ENCODE data around the gene VAPA. TPM values are rescaled to one million over a fixed set of nuclear protein-coding genes. Genes with fewer than 3 reads are reported as not detected.
"Not testable (repeated sequence)": the region's sequence is repeated elsewhere in the genome, so short reads cannot be mapped to it uniquely, and the experiment has no call there.

Gene VAPA
- total and polyA plus RNA-seq, 2 donors (not counting 1 experiment from before 2014, with no cell fraction given) = 47.7 to 109 TPM

- no peak for DNase-seq
- WGBS (ENCODE audit: insufficient coverage) = no CpG with 5 or more reads among the region's 1 CpG
- Histone ChIP-seq H3K36me3 (replicated peaks in 1 of 2; ENCODE audit: control extremely low read depth in 1 of 2, control insufficient read depth in 1 of 2, extremely low read depth in 1 of 2, insufficient read depth in 2 of 2, low read length in 1 of 2) (no peaks in the 10 kb centered on the region), H3K4me3 (ENCODE audit: control extremely low read depth in 1 of 5, extremely low read depth in 1 of 5, insufficient read depth in 1 of 5, low read depth in 2 of 5, low read length in 4 of 5) (no peak overlapping the region), H2AFZ (ENCODE audit: insufficient read depth, low read depth, low read length, poor library complexity, severe bottlenecking) (no peak overlapping the region), H3K9me3 (ENCODE audit: control extremely low read depth in 1 of 3, control insufficient read depth in 2 of 3, insufficient read depth in 1 of 3, low read length in 2 of 3) (no peaks in the 10 kb centered on the region), H3K9ac (ENCODE audit: low read length) (no peak overlapping the region), H3K79me2 (ENCODE audit: control insufficient read depth, insufficient read depth, low read length) (no peaks in the 10 kb centered on the region), H3K27ac (ENCODE audit: low read length in 2 of 2) (no peak overlapping the region), H3K4me2 (replicated peaks; ENCODE audit: low read depth, low read length, poor library complexity, severe bottlenecking) (no peak overlapping the region), H3K4me1 (ENCODE audit: control insufficient read depth in 2 of 2, insufficient read depth in 2 of 2, low read length in 2 of 2) (no peaks in the 10 kb centered on the region), H3K27me3 (replicated peaks in 1 of 4; ENCODE audit: control extremely low read depth in 1 of 4, control insufficient read depth in 3 of 4, insufficient read depth in 4 of 4, low read length in 3 of 4) (no peaks in the 10 kb centered on the region), H4K20me1 (ENCODE audit: control insufficient read depth, insufficient read depth, low read length, poor library complexity, severe bottlenecking) (no peaks in the 10 kb centered on the region)
- ATAC-seq (ENCODE audit: low read depth) = no peak
- Mint-ChIP-seq H3K9me3 (ENCODE audit: insufficient read depth) (no peaks in the 10 kb centered on the region), H3K4me1 (no peaks in the 10 kb centered on the region), H3K27ac (no peak overlapping the region), H3K4me3 (no peak overlapping the region), H3K27me3 (no peaks in the 10 kb centered on the region)
- intact Hi-C loops (cut with micrococcal nuclease) = no loop called here
- POLR2A ChIA-PET = no interaction called here
- CTCF ChIA-PET = no interaction called here
- TF ChIP-seq CTCF (IDR thresholded peaks at IDR 0.05) (no peak), EZH2 (IDR thresholded peaks at IDR 0.05; ENCODE audit: borderline replicate concordance, insufficient read depth, low read depth, low read length, poor library complexity, severe bottlenecking) (no peak)
Observed at GRCh38 chr18:9890957-9891356, 22.9 kb upstream of the VAPA start.

- intact Hi-C loops (cut with micrococcal nuclease) = not testable (repeated sequence)
Observed at GRCh38 chr18:9891515-9891914, 22.3 kb upstream of the VAPA start.

More at GRCh38 chr18:9891515-9891914, 22.3 kb upstream of the VAPA start:
- ATAC-seq (ENCODE audit: low read depth); H3K4me1 ChIP-seq (ENCODE audit: control insufficient read depth in 2 of 2, insufficient read depth in 2 of 2, low read length in 2 of 2); H3K27me3 ChIP-seq (replicated peaks in 1 of 4; ENCODE audit: control extremely low read depth in 1 of 4, control insufficient read depth in 3 of 4, insufficient read depth in 4 of 4, low read length in 3 of 4); H3K27ac Mint-ChIP-seq; H4K20me1 ChIP-seq (ENCODE audit: control insufficient read depth, insufficient read depth, low read length, poor library complexity, severe bottlenecking); H3K4me1 Mint-ChIP-seq; H3K79me2 ChIP-seq (ENCODE audit: control insufficient read depth, insufficient read depth, low read length); CTCF ChIA-PET; H3K4me2 ChIP-seq (replicated peaks; ENCODE audit: low read depth, low read length, poor library complexity, severe bottlenecking); H3K4me3 Mint-ChIP-seq; DNase-seq; POLR2A ChIA-PET; H3K27ac ChIP-seq (ENCODE audit: low read length in 2 of 2); H3K36me3 ChIP-seq (replicated peaks in 1 of 2; ENCODE audit: control extremely low read depth in 1 of 2, control insufficient read depth in 1 of 2, extremely low read depth in 1 of 2, insufficient read depth in 2 of 2, low read length in 1 of 2); H2AFZ ChIP-seq (ENCODE audit: insufficient read depth, low read depth, low read length, poor library complexity, severe bottlenecking); H3K9me3 Mint-ChIP-seq (ENCODE audit: insufficient read depth); H3K4me3 ChIP-seq (ENCODE audit: control extremely low read depth in 1 of 5, extremely low read depth in 1 of 5, insufficient read depth in 1 of 5, low read depth in 2 of 5, low read length in 4 of 5); H3K9ac ChIP-seq (ENCODE audit: low read length); H3K27me3 Mint-ChIP-seq; H3K9me3 ChIP-seq (ENCODE audit: control extremely low read depth in 1 of 3, control insufficient read depth in 2 of 3, insufficient read depth in 1 of 3, low read length in 2 of 3): not testable (repeated sequence)
- 94% methylated on average over 4 of the region's 4 CpGs for WGBS (ENCODE audit: insufficient coverage)

Measured in B cell (primary cell).